GM12892 (cell line): ENCODE data around the gene CDKAL1.

Source experiments
- POLR2A ChIP-seq: IDR thresholded peaks from 2 replicates; pipeline ENCODE4 v1.6.1; 2011; ENCODE audit warnings: low read depth, low read length, control low read depth
- POLR2AphosphoS5 ChIP-seq: IDR thresholded peaks from 2 replicates; pipeline ENCODE4 v1.6.1; 2011; ENCODE audit warnings: low read depth, low read length, control low read depth
- TAF1 ChIP-seq: IDR thresholded peaks from 2 replicates; pipeline ENCODE4 v1.6.1; 2011; ENCODE audit warnings: low read depth, mild to moderate bottlenecking, control low read depth, low read length, borderline replicate concordance

GRCh38 chr6:20538131-20538662 lies 3.9 kb downstream of the CDKAL1 start:
- TF ChIP-seq POLR2AphosphoS5 (no peak), POLR2A (no peak), TAF1 (no peak)
